ENCODE data around the gene SGCD. TPM values are rescaled to one million over a fixed set of nuclear protein-coding genes. Genes with fewer than 3 reads are reported as not detected.

Gene SGCD
- polyA plus RNA-seq, 1 experiment, result 25.2 TPM

DNA sequence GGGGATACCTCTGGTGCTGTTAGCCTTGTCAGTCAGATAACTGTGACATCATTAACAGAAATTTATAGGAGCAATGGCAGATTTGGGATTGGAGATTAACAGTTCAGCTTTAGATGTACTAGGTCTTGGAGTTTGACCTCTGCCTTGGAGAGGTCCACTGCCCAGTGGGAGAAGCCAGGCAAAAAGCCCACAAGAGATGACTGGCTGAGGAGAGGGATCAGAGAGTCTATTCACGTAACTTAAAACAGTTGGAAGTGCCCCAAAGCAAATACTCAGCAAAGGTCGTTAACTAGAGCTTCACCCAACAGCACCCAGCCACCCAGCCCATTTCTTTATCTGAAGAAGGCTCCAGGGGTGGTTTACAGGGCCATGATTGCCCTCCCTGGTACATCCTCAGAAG, 290.5 kb downstream of the SGCD start:
- CTCF ChIA-PET, result no interaction called here

DNA sequence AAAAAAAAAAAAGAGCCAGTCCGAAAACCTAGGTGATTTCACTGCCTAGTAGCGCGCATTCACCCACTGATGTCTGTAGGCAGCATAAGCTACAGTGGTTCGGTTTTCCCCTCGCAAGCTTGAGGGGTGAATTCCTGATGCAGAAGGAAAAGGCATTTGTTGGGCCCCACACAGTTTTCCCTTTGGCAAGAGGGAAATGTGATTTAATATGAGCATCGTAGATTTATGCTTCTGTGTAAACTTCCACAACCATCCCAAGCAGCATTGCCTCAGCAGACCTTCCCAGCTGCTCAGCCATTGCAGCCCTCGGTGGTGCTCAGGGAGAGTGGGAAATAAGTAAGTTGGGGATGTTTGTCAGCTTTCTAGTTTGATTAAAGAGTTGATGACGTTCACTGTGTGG, 291.6 kb downstream of the SGCD start:
- no peak for DNase-seq (ENCODE audit: low read depth, low spot score)
- no peak overlapping the region for H3K4me3 ChIP-seq (ENCODE audit: low read depth, low read length)
- CTCF ChIA-PET, result interaction anchor here (0.6 to 0.7 kb wide), 2 partner anchors 48 to 1457 kb away, joined by 3 read pairs; no protein-coding TSS in a partner anchor
- H3K9me3 ChIP-seq (ENCODE audit: control insufficient read depth, insufficient read depth, low read length), result peaks cover 4% of the 10 kb centered on the region
- H3K27me3 ChIP-seq (ENCODE audit: control insufficient read depth, insufficient read depth, low read length), result no peaks in the 10 kb centered on the region
- no peak overlapping the region for H3K27ac ChIP-seq (ENCODE audit: low read depth, low read length)
- POLR2A ChIA-PET, result no interaction called here
- TF ChIP-seq, protein P1, sequence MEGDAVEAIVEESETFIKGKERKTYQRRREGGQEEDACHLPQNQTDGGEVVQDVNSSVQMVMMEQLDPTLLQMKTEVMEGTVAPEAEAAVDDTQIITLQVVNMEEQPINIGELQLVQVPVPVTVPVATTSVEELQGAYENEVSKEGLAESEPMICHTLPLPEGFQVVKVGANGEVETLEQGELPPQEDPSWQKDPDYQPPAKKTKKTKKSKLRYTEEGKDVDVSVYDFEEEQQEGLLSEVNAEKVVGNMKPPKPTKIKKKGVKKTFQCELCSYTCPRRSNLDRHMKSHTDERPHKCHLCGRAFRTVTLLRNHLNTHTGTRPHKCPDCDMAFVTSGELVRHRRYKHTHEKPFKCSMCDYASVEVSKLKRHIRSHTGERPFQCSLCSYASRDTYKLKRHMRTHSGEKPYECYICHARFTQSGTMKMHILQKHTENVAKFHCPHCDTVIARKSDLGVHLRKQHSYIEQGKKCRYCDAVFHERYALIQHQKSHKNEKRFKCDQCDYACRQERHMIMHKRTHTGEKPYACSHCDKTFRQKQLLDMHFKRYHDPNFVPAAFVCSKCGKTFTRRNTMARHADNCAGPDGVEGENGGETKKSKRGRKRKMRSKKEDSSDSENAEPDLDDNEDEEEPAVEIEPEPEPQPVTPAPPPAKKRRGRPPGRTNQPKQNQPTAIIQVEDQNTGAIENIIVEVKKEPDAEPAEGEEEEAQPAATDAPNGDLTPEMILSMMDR (IDR thresholded peaks at IDR 0.05; ENCODE audit: low read depth, low read length), result no peak

More for the DNA sequence above, 290.5 kb downstream of the SGCD start:
- Histone ChIP-seq H3K9me3 (ENCODE audit: control insufficient read depth, insufficient read depth, low read length) (peaks cover 4% of the 10 kb centered on the region), H3K27me3 (ENCODE audit: control insufficient read depth, insufficient read depth, low read length) (no peaks in the 10 kb centered on the region), H3K4me3 (ENCODE audit: low read depth, low read length) (no peak overlapping the region), H3K27ac (ENCODE audit: low read depth, low read length) (no peak overlapping the region)
- DNase-seq (ENCODE audit: low read depth, low spot score), result no peak
- TF ChIP-seq, protein P1 (IDR thresholded peaks at IDR 0.05; ENCODE audit: low read depth, low read length), result no peak
- POLR2A ChIA-PET, result no interaction called here

DNA sequence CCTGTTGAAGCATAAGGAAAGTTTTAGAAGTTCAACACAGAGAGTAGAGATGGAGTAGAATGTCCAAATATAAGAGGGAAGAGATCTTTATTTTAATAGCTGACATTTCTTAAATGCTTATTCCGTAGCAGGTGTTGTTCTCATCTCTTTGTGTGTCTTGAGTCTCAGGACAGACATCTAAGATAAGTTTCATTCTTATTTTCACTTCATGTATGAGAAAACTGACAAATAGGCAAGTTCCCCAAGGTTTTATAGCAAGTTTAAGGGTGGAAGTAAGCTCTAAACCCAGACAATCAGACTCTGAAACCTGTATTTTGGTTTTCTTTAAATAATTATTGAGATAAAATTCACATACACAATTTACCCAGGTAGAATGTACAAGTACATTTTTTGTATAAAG, 294.8 kb downstream of the SGCD start:
- Histone ChIP-seq H3K4me3 (ENCODE audit: low read depth, low read length) (no peak overlapping the region), H3K9me3 (ENCODE audit: control insufficient read depth, insufficient read depth, low read length) (peaks cover 4% of the 10 kb centered on the region), H3K27ac (ENCODE audit: low read depth, low read length) (no peak overlapping the region), H3K27me3 (ENCODE audit: control insufficient read depth, insufficient read depth, low read length) (no peaks in the 10 kb centered on the region)
- CTCF ChIA-PET, result no interaction called here
- TF ChIP-seq, protein P1 (IDR thresholded peaks at IDR 0.05; ENCODE audit: low read depth, low read length), result no peak
- POLR2A ChIA-PET, result no interaction called here
- no peak for DNase-seq (ENCODE audit: low read depth, low spot score)

DNA sequence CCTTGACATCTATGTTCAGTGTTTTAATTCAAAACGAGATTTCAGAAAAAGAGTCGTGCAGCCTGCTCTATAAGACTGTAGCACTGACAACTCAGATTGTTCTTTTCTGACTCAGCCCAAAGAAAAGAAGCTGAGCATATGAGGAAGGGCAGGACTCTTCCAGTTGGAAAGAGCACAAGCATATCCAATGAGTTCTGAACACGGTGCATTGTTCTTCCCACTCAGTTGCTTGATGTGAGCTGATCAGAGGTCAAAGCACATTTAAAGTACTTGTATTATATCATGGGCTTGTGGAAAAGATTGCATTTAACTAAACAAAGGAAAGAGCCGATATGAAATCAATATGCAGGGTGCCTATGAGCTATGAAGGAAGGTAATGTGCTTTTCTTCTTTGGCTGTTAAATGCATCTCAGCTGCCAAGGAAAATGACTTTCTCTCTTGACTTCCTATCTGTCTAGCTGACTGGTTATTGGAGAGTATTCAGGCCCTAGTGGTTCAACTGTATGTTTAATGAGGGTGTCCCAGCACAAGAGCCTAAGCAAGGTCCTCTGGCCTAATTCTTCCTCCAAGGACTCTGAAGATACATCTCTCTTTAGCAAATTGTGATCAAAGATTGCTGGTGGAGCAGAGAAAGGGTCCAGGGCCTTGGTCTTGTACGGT, 296.5 kb downstream of the SGCD start:
- H3K27me3 ChIP-seq (ENCODE audit: control insufficient read depth, insufficient read depth, low read length), result no peaks in the 10 kb centered on the region
- ChIA-PET CTCF (interaction anchor here (0.6 kb wide), 1 partner anchor 343 kb away, joined by 3 read pairs; no protein-coding TSS in a partner anchor), POLR2A (no interaction called here)
- peaks cover 3% of the 10 kb centered on the region for H3K9me3 ChIP-seq (ENCODE audit: control insufficient read depth, insufficient read depth, low read length)
- no peak overlapping the region for H3K4me3 ChIP-seq (ENCODE audit: low read depth, low read length)
- no peak for DNase-seq (ENCODE audit: low read depth, low spot score)
- H3K27ac ChIP-seq (ENCODE audit: low read depth, low read length), result no peak overlapping the region
- TF ChIP-seq, protein P1 (IDR thresholded peaks at IDR 0.05; ENCODE audit: low read depth, low read length), result no peak

DNA sequence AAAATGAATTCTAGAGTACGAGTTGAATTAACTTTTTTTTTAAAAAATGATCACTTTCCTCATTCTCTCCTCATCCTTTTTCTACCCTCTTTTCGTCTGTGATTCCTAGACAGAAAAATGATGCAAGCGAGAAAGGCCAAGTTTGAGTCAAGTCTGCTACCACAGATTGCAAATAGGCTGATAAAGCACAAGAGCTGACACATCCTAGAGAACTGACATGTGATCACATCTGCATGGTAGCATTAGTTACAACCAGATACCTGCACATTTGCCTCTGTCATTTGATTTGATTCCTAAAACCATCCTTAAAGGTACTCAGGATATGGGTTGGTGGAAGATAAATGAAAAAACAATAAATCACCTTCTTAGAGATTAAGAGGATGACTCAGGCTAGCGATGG, 297.7 kb downstream of the SGCD start:
- Histone ChIP-seq H3K27ac (ENCODE audit: low read depth, low read length) (no peak overlapping the region), H3K27me3 (ENCODE audit: control insufficient read depth, insufficient read depth, low read length) (no peaks in the 10 kb centered on the region), H3K9me3 (ENCODE audit: control insufficient read depth, insufficient read depth, low read length) (no peaks in the 10 kb centered on the region), H3K4me3 (ENCODE audit: low read depth, low read length) (no peak overlapping the region)
- ChIA-PET CTCF (no interaction called here), POLR2A (no interaction called here)
- DNase-seq (ENCODE audit: low read depth, low spot score), result no peak
- TF ChIP-seq, protein P1 (IDR thresholded peaks at IDR 0.05; ENCODE audit: low read depth, low read length), result no peak
